Endothelial cell of umbilical vein (primary cell): Measurements from ENCODE around the gene CD247. TPM values are rescaled to one million over a fixed set of nuclear protein-coding genes. Genes with fewer than 3 reads are reported as not detected.
A peak's percentile ranks its signal among the peaks of the same experiment; 100 is the strongest.

Experiments
- BruUV-seq: library from RNA; stranded (reverse); fragments of 400-500 nt; replicated peaks from 2 replicates; lab custom pipeline; 2021; lab: Mats Ljungman, UMichigan
- CTCF ChIA-PET: fragments of 300-600, 350-600 bp; sonication (Branson Sonifier 250); formaldehyde crosslinking; loops from one replicate; lab custom pipeline; 2021; ENCODE audit warnings: antibody characterized with exemption, inconsistent platforms; lab: Charles Lee
- POLR2A ChIA-PET: fragments of 300-600, 350-600 bp; sonication (Branson Sonifier 250); formaldehyde crosslinking; loops from one replicate; lab custom pipeline; 2021; ENCODE audit warnings: antibody characterized with exemption, inconsistent platforms; lab: Charles Lee
- DNase-seq: peaks from one replicate; pipeline ENCODE4 v3.0.0-alpha.2; 2011; ENCODE audit warnings: low read depth, low spot score
- FAIRE-seq: peaks from 2 replicates; lab custom pipeline; 2011; peaks lifted over from hg19 to GRCh38; lab: Jason Lieb, UNC
- H2AFZ ChIP-seq: 2 replicates; pipeline ENCODE4 v1.6.0; 2012; ENCODE audit warnings: low read depth, low read length, control low read depth, inconsistent platforms
- H3K27ac ChIP-seq: 2 replicates; pipeline ENCODE4 v1.5.1; 2011; ENCODE audit warnings: low read depth, mild to moderate bottlenecking, control low read depth, low read length, moderate library complexity; ENCODE audit not compliant: insufficient read depth
- H3K27me3 ChIP-seq, 2 experiments: 2 replicates each; pipeline versions ENCODE4 v1.6.0 to v1.6.1; 2011; ENCODE audit warnings: low read length in 2 of 2, mixed read lengths in 1 of 2; ENCODE audit not compliant: control insufficient read depth in 2 of 2, insufficient read depth in 2 of 2
- H3K36me3 ChIP-seq, 2 experiments: 2 replicates in 1 of 2; 3 replicates in 1 of 2; pipeline ENCODE4 v1.5.1; 2011; ENCODE audit warnings: low read length in 2 of 2, mild to moderate bottlenecking in 1 of 2, moderate library complexity in 1 of 2; ENCODE audit not compliant: control insufficient read depth in 2 of 2, insufficient read depth in 2 of 2; ENCODE audit errors: extremely low read depth in 1 of 2
- H3K4me1 ChIP-seq: 3 replicates; pipeline ENCODE4 v1.5.1; 2011; ENCODE audit warnings: mild to moderate bottlenecking, low read length; ENCODE audit not compliant: control insufficient read depth, insufficient read depth; ENCODE audit errors: extremely low read depth
- H3K4me2 ChIP-seq: 2 replicates; pipeline ENCODE4 v1.6.1; 2011; ENCODE audit warnings: low read length, control low read depth, mixed read lengths; ENCODE audit not compliant: insufficient read depth
- H3K4me3 ChIP-seq, 3 experiments: fragments of 200-600 bp in 1 of 3; sonication (generic), shearing (Covaris generic) in 1 of 3; replicated peaks in 1 of 3; 2 replicates each; pipeline ENCODE4 v1.5.1; 2011 to 2016; ENCODE audit warnings: control low read depth in 3 of 3, low read length in 3 of 3, mild to moderate bottlenecking in 2 of 3, inconsistent platforms in 1 of 3, low read depth in 1 of 3, moderate library complexity in 1 of 3; ENCODE audit not compliant: insufficient read depth in 1 of 3
- H3K79me2 ChIP-seq: 2 replicates; pipeline ENCODE4 v1.6.0; 2012; ENCODE audit warnings: low read length, inconsistent platforms; ENCODE audit not compliant: control insufficient read depth, insufficient read depth
- H3K9ac ChIP-seq: replicated peaks from 2 replicates; pipeline ENCODE3; 2011; ENCODE audit warnings: low read length, control low read depth; ENCODE audit not compliant: insufficient read depth; ENCODE audit errors: extremely low read depth
- H3K9me1 ChIP-seq: replicated peaks from 3 replicates; pipeline ENCODE4 v1.6.0; 2011; ENCODE audit warnings: mild to moderate bottlenecking, low read length; ENCODE audit not compliant: control insufficient read depth, insufficient read depth; ENCODE audit errors: extremely low read depth
- H3K9me3 ChIP-seq: replicated peaks from 2 replicates; pipeline ENCODE4 v1.5.1; 2012; ENCODE audit warnings: low read length, inconsistent platforms; ENCODE audit not compliant: control insufficient read depth, insufficient read depth
- H4K20me1 ChIP-seq: replicated peaks from 2 replicates; pipeline ENCODE3; 2011; ENCODE audit warnings: mild to moderate bottlenecking, low read length; ENCODE audit not compliant: control insufficient read depth, insufficient read depth; ENCODE audit errors: extremely low read depth
- GATA2 ChIP-seq: IDR thresholded peaks from 2 replicates; pipeline ENCODE4 v1.7.0; 2011; ENCODE audit warnings: low read depth, mild to moderate bottlenecking, moderate library complexity, mixed read lengths, low read length; ENCODE audit not compliant: insufficient read length, insufficient read depth
- dilution Hi-C: fragments of 300-500 bp; cut with MboI; formaldehyde crosslinking; loops from one replicate; pipeline ENCODE4 v1.15.0; 2019; ENCODE audit warnings: low sequenced_read_pairs; ENCODE audit not compliant: extremely low pct_ligation_motif_present
- intact Hi-C: fragments of 100-400 bp; cut with micrococcal nuclease; formaldehyde crosslinking; loops from one replicate; pipeline ENCODE4 v1.10.0; 2022
- polyA plus RNA-seq, 4 experiments: library from polyadenylated mRNA; depleted of rRNA in 3 of 4; stranded (reverse) in 3 of 4; unstranded in 1 of 4; fragments of >200 nt; gene quantifications; 2 replicates each; pipeline versions ENCODE4 v1.2.1 to v1.2.3, GENCODE V29; 2011 to 2012; ENCODE audit warnings: missing spikeins in 1 of 4
- total RNA-seq: library from RNA; stranded (reverse); gene quantifications from 2 replicates; pipeline ENCODE4 v1.2.3, GENCODE V29; 2021
- TF ChIP-seq, protein P1 (sequence below), 2 donors: IDR thresholded peaks; 1 replicate in 1 of 2; 2 replicates in 1 of 2; pipeline ENCODE4 v1.5.1; 2011; ENCODE audit warnings: low read length in 2 of 2, mild to moderate bottlenecking in 2 of 2, moderate library complexity in 2 of 2, control low read depth in 1 of 2, inconsistent platforms in 1 of 2, low read depth in 1 of 2; ENCODE audit not compliant: insufficient read depth in 1 of 2; ENCODE audit errors: extremely low read depth in 1 of 2

Gene CD247
- total and polyA plus RNA-seq, 2 donors (not counting 3 experiments of a cell fraction or from before 2014, with no cell fraction given) = not detected

DNA sequence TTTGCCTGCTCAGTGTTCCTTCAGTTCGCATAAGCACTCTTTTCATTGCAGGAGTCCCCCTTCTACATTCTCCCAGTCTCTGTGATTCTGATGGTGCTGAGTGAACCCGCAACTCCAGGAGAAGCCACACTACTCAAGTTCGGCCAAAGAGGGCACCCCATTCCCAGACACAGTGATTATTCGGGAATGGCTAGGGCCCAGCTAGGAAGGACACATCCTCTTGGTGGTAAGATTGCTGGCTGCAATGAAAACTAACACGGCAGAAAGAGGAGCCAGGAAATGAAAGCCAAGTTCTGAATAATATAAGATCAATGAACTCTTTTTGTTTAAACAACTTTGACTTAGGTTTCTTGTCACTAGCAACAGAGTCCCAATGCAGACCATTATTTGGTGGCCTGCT lies 20.3 kb upstream of the CD247 start:
- H3K4me3 ChIP-seq = no peak overlapping the region
- no peaks in the 10 kb centered on the region for H3K9me3 ChIP-seq
- H3K4me1 ChIP-seq = no peaks in the 10 kb centered on the region
- no TSS peak for BruUV-seq
- CTCF ChIA-PET = interaction anchor here (1.5 to 4.4 kb wide), 3 partner anchors 10 to 472 kb away, joined by 4 to 28 read pairs (median 28); no protein-coding TSS in a partner anchor
- TF ChIP-seq GATA2 = no peak
- H3K9ac ChIP-seq = no peak overlapping the region
- FAIRE-seq = no peak
- intact Hi-C loops (no loop called here), dilution Hi-C loops (no loop called here)
- no peak overlapping the region for H2AFZ ChIP-seq
- no peak overlapping the region for H3K27ac ChIP-seq
- H3K27me3 ChIP-seq = no peaks in the 10 kb centered on the region
- H3K79me2 ChIP-seq = no peaks in the 10 kb centered on the region
- no peak overlapping the region for H3K4me2 ChIP-seq
- no peak for DNase-seq
- POLR2A ChIA-PET = no interaction called here
- H3K36me3 ChIP-seq = no peaks in the 10 kb centered on the region
- H4K20me1 ChIP-seq = no peaks in the 10 kb centered on the region
- no peaks in the 10 kb centered on the region for H3K9me1 ChIP-seq

- Histone ChIP-seq H3K4me2 (no peak overlapping the region), H3K36me3 (no peaks in the 10 kb centered on the region), H3K27ac (no peak overlapping the region), H3K9me3 (no peaks in the 10 kb centered on the region), H3K4me1 (no peaks in the 10 kb centered on the region), H3K79me2 (no peaks in the 10 kb centered on the region), H3K9ac (no peak overlapping the region), H3K9me1 (no peaks in the 10 kb centered on the region), H2AFZ (no peak overlapping the region), H4K20me1 (no peaks in the 10 kb centered on the region), H3K4me3 (no peak overlapping the region), H3K27me3 (peaks cover 0 to 2% of the 10 kb centered on the region in 2 experiments)
- TF ChIP-seq, protein P1, sequence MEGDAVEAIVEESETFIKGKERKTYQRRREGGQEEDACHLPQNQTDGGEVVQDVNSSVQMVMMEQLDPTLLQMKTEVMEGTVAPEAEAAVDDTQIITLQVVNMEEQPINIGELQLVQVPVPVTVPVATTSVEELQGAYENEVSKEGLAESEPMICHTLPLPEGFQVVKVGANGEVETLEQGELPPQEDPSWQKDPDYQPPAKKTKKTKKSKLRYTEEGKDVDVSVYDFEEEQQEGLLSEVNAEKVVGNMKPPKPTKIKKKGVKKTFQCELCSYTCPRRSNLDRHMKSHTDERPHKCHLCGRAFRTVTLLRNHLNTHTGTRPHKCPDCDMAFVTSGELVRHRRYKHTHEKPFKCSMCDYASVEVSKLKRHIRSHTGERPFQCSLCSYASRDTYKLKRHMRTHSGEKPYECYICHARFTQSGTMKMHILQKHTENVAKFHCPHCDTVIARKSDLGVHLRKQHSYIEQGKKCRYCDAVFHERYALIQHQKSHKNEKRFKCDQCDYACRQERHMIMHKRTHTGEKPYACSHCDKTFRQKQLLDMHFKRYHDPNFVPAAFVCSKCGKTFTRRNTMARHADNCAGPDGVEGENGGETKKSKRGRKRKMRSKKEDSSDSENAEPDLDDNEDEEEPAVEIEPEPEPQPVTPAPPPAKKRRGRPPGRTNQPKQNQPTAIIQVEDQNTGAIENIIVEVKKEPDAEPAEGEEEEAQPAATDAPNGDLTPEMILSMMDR (IDR thresholded peaks at IDR 0.05; ENCODE audit: extremely low read depth in 1 of 2, insufficient read depth in 1 of 2, low read depth in 1 of 2, low read length in 2 of 2) = peak; percentile 84 to 87
- no peak for TF ChIP-seq GATA2
- intact Hi-C loops = loop anchor here (1.0 to 2.0 kb wide), 5 partner anchors 92 to 623 kb away; no protein-coding TSS in a partner anchor
- dilution Hi-C loops = no loop called here
- DNase-seq (peak; percentile 47), FAIRE-seq (peak; percentile 96)
- CTCF ChIA-PET = interaction anchor here (0.6 to 5.1 kb wide), 36 partner anchors 10 to 1605 kb away, joined by 3 to 78 read pairs (median 4); partner anchors contain the start of genes CREG1, POU2F1 and TADA1
- POLR2A ChIA-PET = no interaction called here
- no TSS peak for BruUV-seq
Observed at GRCh38 chr1:167533851-167534300, 15.5 kb upstream of the CD247 start.
